HG03342 (cell line): ENCODE results near the gene ILF3.

Experiments
- ATAC-seq: cut with Tn5 transposase; IDR thresholded peaks from one replicate; pipeline ENCODE4 v1.9.1; 2021; ENCODE audit warnings: mild to moderate bottlenecking, moderate library complexity; ENCODE audit not compliant: unreplicated experiment

Gene ILF3

GRCh38 chr19:10727685-10728201 lies 73.6 kb downstream of the ILF3 start:
- ATAC-seq = no peak

DNA sequence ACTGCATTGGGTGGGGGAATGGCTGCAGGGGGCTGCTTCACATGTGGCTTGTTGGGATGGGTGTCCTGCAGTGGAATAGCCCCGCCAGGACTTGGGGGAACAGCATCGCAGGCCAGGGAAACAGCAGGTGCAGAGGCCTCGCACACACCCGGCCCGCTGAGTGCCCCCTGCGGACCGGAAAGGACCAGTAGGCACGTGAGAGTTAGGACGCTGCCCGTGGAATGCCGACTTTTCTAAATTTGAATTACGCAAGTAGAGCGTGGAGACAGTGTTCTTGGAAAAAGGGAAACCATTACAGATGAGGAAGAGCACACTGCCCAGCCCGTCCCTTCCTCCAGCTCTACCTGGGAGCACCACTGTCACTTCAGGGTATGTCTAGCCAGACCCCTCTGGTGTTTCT lies 75.3 kb downstream of the ILF3 start:
- no peak for ATAC-seq

DNA sequence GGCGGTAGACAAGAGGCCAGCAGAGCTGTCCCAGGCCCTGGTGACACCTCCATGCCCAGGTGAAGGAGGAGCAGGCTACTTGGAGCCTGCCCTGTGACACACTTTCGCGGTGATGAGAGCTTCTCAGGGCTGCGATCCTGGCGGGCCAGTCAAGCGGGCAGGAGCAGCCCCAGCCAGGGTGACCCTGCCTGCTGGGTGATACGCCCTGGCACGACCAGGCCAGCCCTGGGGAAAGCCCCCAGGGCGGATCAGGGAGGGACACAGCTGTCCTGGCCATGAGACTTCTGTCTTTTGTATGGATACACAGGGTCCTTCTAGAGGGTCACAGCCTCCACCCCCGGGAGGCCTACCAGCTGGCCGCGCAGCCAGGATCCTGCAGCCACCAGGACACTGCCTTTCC lies 76.8 kb downstream of the ILF3 start:
- ATAC-seq = no peak

DNA sequence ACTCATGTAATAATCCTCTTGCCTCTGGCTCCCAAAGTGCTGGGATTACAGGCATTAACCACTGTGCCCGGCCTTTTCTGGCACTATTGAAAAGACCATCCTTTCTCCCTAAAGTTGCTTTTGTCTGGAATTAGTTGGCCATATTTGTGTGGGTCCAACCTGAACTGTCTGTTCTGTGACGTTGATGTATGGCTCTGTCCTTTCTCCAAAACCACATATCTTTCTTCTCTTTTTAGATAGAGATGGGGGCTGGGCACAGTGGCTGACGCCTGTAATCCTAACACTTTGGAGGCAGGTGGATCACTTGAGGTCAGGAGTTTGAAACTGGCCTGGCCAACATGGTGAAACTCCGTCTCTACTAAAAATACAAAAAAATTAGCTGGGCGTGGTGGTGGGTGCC lies 81.6 kb downstream of the ILF3 start:
- ATAC-seq = no peak

DNA sequence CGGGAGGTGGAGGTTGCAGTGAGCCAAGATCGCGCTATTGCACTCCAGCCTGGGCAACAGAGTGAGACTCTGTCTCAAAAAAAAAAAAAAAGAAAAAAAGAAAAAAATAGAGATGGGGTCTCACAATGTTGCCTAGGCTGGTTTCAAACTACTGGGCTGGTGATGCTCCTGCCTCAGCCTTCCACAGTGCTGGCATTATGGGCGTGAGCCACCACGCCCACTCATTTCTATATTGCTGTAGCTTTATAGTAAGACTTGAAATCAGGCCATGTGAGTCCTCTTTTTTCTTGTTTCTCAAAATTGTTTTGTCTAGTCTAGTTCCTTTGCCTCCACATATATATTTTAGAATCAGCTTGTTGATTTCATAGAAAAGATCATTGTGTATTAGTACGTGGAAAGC lies 82.0 kb downstream of the ILF3 start:
- no peak for ATAC-seq

DNA sequence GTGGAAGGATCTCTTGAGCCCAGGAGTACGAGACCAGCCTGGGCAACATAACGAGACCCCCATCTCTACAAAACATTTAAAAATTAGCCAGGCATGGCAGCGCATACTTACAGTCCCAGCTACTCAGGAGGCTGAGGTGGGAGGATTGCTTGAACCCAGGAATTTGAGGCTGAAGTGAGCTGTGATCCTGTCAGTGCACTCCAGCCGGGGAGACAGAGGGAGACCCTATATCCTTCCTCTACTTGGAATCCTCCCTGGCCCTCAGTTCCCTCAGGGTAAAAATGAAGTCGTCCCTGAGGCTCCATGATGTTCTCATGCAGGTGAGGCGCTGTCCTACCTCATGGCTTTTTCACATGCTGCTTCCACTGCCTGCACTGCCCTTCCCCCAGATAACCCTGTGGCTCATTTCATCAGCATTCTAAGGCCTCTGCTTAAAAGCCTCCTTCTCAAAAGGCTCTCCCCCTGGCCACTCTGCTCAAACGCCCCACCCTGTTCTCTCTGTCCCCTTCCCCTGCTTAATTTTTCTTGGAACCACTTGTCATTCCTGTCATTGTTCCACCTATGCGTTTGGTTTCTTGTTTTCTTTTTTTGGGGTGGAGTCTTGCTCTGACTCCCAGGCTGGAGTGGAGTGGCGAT lies 82.9 kb downstream of the ILF3 start:
- no peak for ATAC-seq

- ATAC-seq = no peak
Observed at GRCh38 chr19:10737722-10738121, 83.6 kb downstream of the ILF3 start.

DNA sequence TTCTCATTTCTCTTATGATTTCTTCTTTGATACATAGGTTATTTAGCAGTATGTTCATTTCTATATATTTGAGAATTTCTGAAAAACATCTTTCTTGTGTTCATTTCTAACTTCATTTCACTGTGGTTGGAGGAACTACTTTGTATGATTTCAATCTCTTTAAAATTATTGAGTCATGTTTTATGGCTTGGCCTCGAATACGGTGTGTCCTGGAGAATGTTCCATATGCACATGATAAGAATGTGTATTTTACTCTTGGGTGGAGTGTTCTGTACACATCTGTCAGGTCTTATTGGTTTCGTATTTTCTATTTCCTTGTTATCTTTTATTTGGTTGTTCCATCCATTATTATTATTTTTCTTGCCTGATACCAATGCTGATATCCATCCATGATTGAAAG lies 86.7 kb downstream of the ILF3 start:
- no peak for ATAC-seq
